SK-N-SH treated with all-trans-retinoic acid at 6 μM for 48 hours (cell line): ENCODE results near the gene THAP10.
"Not testable (repeated sequence)": the region's sequence is repeated elsewhere in the genome, so short reads cannot be mapped to it uniquely, and the experiment has no call there.

Source experiments
- ATAC-seq: fragments of 200-7000 bp; cut with Tn5 transposase; 3 replicates; pipeline ENCODE4 v1.9.1; 2020; ENCODE audit warnings: mild to moderate bottlenecking, moderate library complexity
- ARNTL ChIP-seq: fragments of 450-650 bp; formaldehyde crosslinking; IDR thresholded peaks from 2 replicates; pipeline ENCODE4 v1.5.0; 2020; ENCODE audit warnings: low read depth, mild to moderate bottlenecking, moderate library complexity, borderline replicate concordance
- BACH2 ChIP-seq: fragments of 250-450 bp; sonication (Bioruptor Pico); IDR thresholded peaks from 2 replicates; pipeline ENCODE4 v1.9.0; 2021; ENCODE audit warnings: mild to moderate bottlenecking, borderline replicate concordance
- CSDC2 ChIP-seq: fragments of 250-450 bp; sonication (Bioruptor Pico); IDR thresholded peaks from 2 replicates; pipeline ENCODE4 v1.5.0; 2020; ENCODE audit warnings: mild to moderate bottlenecking, moderate library complexity
- GLIS3 ChIP-seq: fragments of 250-450 bp; sonication (Bioruptor Pico); IDR thresholded peaks from 2 replicates; pipeline ENCODE4 v1.5.0; 2020; ENCODE audit warnings: mild to moderate bottlenecking, moderate library complexity
- ISL1 ChIP-seq: fragments of 250-450 bp; sonication (Bioruptor Pico); IDR thresholded peaks from 2 replicates; pipeline ENCODE4 v2.1.2; 2022; ENCODE audit warnings: mild to moderate bottlenecking, moderate library complexity
- POU6F1 ChIP-seq: fragments of 250-450 bp; sonication (Bioruptor Pico); IDR thresholded peaks from 2 replicates; pipeline ENCODE4 v1.8.0; 2021; ENCODE audit warnings: low read depth, mild to moderate bottlenecking, moderate library complexity, borderline replicate concordance
- RARB ChIP-seq: fragments of 250-450 bp; sonication (Bioruptor Pico); IDR thresholded peaks from 2 replicates; pipeline ENCODE4 v1.8.0; 2021; ENCODE audit warnings: mild to moderate bottlenecking, moderate library complexity
- SNAI2 ChIP-seq: fragments of 250-450 bp; sonication (Bioruptor Pico); IDR thresholded peaks from 2 replicates; pipeline ENCODE4 v1.5.0; 2020; ENCODE audit warnings: mild to moderate bottlenecking, moderate library complexity
- TCF4 ChIP-seq: fragments of 250-450 bp; sonication (Bioruptor Pico); IDR thresholded peaks from 2 replicates; pipeline ENCODE4 v1.8.0; 2021; ENCODE audit warnings: mild to moderate bottlenecking, moderate library complexity, borderline replicate concordance
- TOX ChIP-seq: fragments of 250-450 bp; sonication (Bioruptor Pico); IDR thresholded peaks from 2 replicates; pipeline ENCODE4 v1.8.0; 2021; ENCODE audit warnings: mild to moderate bottlenecking, moderate library complexity, borderline replicate concordance
- ZC3H10 ChIP-seq: fragments of 250-450 bp; sonication (Bioruptor Pico); IDR thresholded peaks from 2 replicates; pipeline ENCODE4 v1.5.1; 2021; ENCODE audit warnings: mild to moderate bottlenecking, moderate library complexity
- ZFP3 ChIP-seq: fragments of 250-450 bp; sonication (Bioruptor Pico); IDR thresholded peaks from 2 replicates; pipeline ENCODE4 v1.5.0; 2020; ENCODE audit warnings: mild to moderate bottlenecking, moderate library complexity
- ZFP30 ChIP-seq: fragments of 450-650 bp; formaldehyde crosslinking; IDR thresholded peaks from 2 replicates; pipeline ENCODE4 v1.5.0; 2022; ENCODE audit warnings: mild to moderate bottlenecking, moderate library complexity
- ZNF565 ChIP-seq: fragments of 450-650 bp; formaldehyde crosslinking; conservative IDR thresholded peaks from 2 replicates; pipeline ENCODE4 v1.5.0; 2020; ENCODE audit warnings: low read depth, mild to moderate bottlenecking, moderate library complexity
- ZNF70 ChIP-seq: fragments of 450-650 bp; formaldehyde crosslinking; IDR thresholded peaks from 2 replicates; pipeline ENCODE4 v1.5.0; 2020; ENCODE audit warnings: mild to moderate bottlenecking, moderate library complexity
- ZNF8 ChIP-seq: fragments of 450-650 bp; formaldehyde crosslinking; IDR thresholded peaks from 2 replicates; pipeline ENCODE4 v1.5.0; 2020; ENCODE audit warnings: mild to moderate bottlenecking, moderate library complexity
- TF ChIP-seq, protein P1 (sequence below): fragments of 250-450 bp; sonication (Bioruptor Pico); IDR thresholded peaks from 2 replicates; pipeline ENCODE4 v1.5.0; 2020; ENCODE audit warnings: mild to moderate bottlenecking, moderate library complexity
- TF ChIP-seq, protein P2 (sequence below): fragments of 250-450 bp; sonication (Bioruptor Pico); IDR thresholded peaks from 2 replicates; pipeline ENCODE4 v1.5.1; 2021; ENCODE audit warnings: mild to moderate bottlenecking, moderate library complexity
- TF ChIP-seq, protein P3 (sequence below): fragments of 250-450 bp; sonication (Bioruptor Pico); IDR thresholded peaks from 2 replicates; pipeline ENCODE4 v1.5.1; 2020; ENCODE audit warnings: low read depth, mild to moderate bottlenecking, moderate library complexity

THAP10 gene

GRCh38 chr15:70875001-70875782, 17.0 kb downstream of the THAP10 start:
- TF ChIP-seq CSDC2 (CRISPR knock-in tag) (no peak), ZFP3 (CRISPR knock-in tag) (no peak), POU6F1 (no peak), ARNTL (CRISPR knock-in tag) (no peak), BACH2 (CRISPR knock-in tag) (no peak), ZC3H10 (CRISPR knock-in tag) (no peak), ZNF70 (CRISPR knock-in tag) (no peak)
- TF ChIP-seq, all 23 proteins: peak for 0
- ATAC-seq = peak; percentile 86

DNA sequence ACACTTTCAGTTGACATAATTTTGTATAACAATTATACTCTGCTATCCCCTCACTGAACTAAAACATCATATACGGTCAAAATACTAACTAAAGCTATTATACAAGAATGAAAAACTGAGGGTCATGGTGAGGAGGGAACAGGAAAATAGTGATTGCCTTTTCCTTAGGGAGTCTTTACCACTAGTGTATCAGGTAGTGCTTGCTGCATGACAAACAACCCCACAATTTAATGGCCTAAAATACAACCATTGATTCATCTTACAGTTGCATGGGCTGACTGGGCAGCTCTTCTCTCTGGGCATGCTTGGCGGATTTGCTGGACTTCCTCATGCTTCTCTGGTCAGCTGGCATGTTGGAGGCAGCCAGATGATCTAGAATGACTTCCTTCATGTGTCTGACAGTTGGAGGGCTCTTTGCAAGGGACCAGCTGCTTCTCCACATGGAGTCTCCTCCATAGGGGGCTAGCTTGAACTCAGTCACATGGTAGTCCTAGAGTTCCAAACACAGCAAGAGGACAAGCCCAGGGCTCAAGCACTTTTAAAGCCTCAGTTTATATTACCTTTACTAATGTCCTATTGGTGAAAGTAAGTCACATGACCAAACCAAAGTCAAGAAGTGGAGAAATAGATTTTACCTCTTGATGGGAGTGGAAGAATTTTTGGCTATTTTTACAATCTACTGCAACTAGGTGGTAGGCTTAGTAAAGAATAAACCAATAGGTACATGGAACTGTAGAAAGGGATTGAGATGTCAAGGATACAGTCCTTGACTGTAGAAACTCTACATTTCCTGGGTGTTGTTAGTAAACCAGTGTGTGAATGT, 18.8 kb downstream of the THAP10 start:
- no peak for TF ChIP-seq TOX
- TF ChIP-seq ZNF8 (CRISPR knock-in tag) = no peak
- TF ChIP-seq SNAI2 = no peak
- no peak for TF ChIP-seq TCF4 (CRISPR knock-in tag)
- TF ChIP-seq, protein P1, sequence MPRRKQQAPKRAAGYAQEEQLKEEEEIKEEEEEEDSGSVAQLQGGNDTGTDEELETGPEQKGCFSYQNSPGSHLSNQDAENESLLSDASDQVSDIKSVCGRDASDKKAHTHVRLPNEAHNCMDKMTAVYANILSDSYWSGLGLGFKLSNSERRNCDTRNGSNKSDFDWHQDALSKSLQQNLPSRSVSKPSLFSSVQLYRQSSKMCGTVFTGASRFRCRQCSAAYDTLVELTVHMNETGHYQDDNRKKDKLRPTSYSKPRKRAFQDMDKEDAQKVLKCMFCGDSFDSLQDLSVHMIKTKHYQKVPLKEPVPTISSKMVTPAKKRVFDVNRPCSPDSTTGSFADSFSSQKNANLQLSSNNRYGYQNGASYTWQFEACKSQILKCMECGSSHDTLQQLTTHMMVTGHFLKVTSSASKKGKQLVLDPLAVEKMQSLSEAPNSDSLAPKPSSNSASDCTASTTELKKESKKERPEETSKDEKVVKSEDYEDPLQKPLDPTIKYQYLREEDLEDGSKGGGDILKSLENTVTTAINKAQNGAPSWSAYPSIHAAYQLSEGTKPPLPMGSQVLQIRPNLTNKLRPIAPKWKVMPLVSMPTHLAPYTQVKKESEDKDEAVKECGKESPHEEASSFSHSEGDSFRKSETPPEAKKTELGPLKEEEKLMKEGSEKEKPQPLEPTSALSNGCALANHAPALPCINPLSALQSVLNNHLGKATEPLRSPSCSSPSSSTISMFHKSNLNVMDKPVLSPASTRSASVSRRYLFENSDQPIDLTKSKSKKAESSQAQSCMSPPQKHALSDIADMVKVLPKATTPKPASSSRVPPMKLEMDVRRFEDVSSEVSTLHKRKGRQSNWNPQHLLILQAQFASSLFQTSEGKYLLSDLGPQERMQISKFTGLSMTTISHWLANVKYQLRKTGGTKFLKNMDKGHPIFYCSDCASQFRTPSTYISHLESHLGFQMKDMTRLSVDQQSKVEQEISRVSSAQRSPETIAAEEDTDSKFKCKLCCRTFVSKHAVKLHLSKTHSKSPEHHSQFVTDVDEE (CRISPR knock-in tag) = no peak
- TF ChIP-seq ARNTL (CRISPR knock-in tag) = no peak
- TF ChIP-seq, protein P2, sequence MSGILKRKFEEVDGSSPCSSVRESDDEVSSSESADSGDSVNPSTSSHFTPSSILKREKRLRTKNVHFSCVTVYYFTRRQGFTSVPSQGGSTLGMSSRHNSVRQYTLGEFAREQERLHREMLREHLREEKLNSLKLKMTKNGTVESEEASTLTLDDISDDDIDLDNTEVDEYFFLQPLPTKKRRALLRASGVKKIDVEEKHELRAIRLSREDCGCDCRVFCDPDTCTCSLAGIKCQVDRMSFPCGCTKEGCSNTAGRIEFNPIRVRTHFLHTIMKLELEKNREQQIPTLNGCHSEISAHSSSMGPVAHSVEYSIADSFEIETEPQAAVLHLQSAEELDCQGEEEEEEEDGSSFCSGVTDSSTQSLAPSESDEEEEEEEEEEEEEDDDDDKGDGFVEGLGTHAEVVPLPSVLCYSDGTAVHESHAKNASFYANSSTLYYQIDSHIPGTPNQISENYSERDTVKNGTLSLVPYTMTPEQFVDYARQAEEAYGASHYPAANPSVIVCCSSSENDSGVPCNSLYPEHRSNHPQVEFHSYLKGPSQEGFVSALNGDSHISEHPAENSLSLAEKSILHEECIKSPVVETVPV (CRISPR knock-in tag) = no peak
- TF ChIP-seq GLIS3 (CRISPR knock-in tag) = no peak
- TF ChIP-seq ZFP30 (CRISPR knock-in tag) = no peak
- TF ChIP-seq ISL1 = no peak
- no peak for TF ChIP-seq ZFP3 (CRISPR knock-in tag)
- TF ChIP-seq ZC3H10 (CRISPR knock-in tag) = no peak
- TF ChIP-seq ZNF565 (CRISPR knock-in tag) = no peak
- TF ChIP-seq, protein P3, sequence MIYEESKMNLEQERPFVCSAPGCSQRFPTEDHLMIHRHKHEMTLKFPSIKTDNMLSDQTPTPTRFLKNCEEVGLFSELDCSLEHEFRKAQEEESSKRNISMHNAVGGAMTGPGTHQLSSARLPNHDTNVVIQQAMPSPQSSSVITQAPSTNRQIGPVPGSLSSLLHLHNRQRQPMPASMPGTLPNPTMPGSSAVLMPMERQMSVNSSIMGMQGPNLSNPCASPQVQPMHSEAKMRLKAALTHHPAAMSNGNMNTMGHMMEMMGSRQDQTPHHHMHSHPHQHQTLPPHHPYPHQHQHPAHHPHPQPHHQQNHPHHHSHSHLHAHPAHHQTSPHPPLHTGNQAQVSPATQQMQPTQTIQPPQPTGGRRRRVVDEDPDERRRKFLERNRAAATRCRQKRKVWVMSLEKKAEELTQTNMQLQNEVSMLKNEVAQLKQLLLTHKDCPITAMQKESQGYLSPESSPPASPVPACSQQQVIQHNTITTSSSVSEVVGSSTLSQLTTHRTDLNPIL = no peak
- ATAC-seq = no peak

DNA sequence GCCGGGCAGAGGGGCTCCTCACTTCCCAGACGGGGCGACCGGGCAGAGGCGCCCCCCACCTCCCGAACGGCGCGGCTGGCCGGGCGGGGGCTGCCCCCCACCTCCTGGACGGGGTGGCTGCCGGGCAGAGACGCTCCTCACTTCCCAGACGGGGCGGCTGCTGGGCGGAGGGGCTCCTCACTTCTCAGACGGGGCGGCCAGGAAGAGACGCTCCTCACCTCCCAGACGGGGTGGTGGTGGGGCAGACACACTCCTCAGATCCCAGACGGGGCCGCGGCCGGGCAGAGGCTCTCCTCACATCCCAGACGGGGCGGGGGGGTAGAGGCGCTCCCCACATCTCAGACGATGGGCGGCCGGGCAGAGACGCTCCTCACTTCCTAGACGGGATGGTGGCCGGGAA, 20.7 kb downstream of the THAP10 start:
- not testable (repeated sequence) for ATAC-seq

DNA sequence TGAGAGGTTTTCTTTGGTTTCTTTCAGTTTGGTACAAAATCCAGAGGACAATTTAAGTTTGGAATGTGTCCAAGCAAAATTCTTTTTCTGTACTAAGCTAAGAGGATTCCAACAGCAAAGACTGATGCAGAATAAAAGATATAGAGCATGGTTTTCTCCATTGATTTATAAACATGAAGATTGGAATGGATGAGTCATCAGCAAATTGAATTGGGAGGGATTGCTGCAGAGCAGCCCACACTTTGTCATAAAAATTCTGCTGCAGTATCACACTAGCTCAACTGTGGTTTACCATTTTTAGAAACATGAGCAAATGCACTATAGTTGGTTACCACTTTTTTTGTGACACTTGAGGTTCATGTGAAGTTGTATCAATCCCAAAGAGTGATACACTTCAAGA, 22.2 kb downstream of the THAP10 start:
- ATAC-seq = peak; percentile 88
- TF ChIP-seq ZNF70 (CRISPR knock-in tag) (no peak), ARNTL (CRISPR knock-in tag) (no peak), ISL1 (peak; percentile 96), POU6F1 (no peak), TOX (no peak), ZC3H10 (CRISPR knock-in tag) (peak; percentile 69; the same call in 1 of the 2 replicates), RARB (CRISPR knock-in tag) (no peak), SNAI2 (0 out of 2 replicates have a peak, but pooled peaks have one; percentile 42), ZFP3 (CRISPR knock-in tag) (0 out of 2 replicates have a peak, but pooled peaks have one; percentile 15), CSDC2 (CRISPR knock-in tag) (0 out of 2 replicates have a peak, but pooled peaks have one; percentile 55), ZNF565 (CRISPR knock-in tag) (no peak), BACH2 (CRISPR knock-in tag) (no peak)
- TF ChIP-seq, protein P3 = peak; percentile 62; the same call in 1 of the 2 replicates
- TF ChIP-seq, protein P2 (CRISPR knock-in tag) = no peak; the same call in 1 of the 2 replicates
